Measurements from ENCODE around the gene NSMCE1.

- TF ChIP-seq, protein P1, sequence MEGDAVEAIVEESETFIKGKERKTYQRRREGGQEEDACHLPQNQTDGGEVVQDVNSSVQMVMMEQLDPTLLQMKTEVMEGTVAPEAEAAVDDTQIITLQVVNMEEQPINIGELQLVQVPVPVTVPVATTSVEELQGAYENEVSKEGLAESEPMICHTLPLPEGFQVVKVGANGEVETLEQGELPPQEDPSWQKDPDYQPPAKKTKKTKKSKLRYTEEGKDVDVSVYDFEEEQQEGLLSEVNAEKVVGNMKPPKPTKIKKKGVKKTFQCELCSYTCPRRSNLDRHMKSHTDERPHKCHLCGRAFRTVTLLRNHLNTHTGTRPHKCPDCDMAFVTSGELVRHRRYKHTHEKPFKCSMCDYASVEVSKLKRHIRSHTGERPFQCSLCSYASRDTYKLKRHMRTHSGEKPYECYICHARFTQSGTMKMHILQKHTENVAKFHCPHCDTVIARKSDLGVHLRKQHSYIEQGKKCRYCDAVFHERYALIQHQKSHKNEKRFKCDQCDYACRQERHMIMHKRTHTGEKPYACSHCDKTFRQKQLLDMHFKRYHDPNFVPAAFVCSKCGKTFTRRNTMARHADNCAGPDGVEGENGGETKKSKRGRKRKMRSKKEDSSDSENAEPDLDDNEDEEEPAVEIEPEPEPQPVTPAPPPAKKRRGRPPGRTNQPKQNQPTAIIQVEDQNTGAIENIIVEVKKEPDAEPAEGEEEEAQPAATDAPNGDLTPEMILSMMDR (IDR thresholded peaks at IDR 0.05; ENCODE audit: insufficient read depth, low read length): no peak
- TF ChIP-seq REST (IDR thresholded peaks at IDR 0.05; ENCODE audit: insufficient replicate concordance, low read depth) (no peak), SPI1 (IDR thresholded peaks at IDR 0.05; ENCODE audit: borderline replicate concordance, low read depth) (no peak)
Observed at GRCh38 chr16:27231692-27232060, 36.9 kb downstream of the NSMCE1 start.
